NB4 (cell line): ENCODE results near the gene RNF157.

Source experiments
- DNase-seq: peaks from one replicate; pipeline ENCODE4 v3.0.0; 2010; ENCODE audit warnings: low read depth
- H3K4me3 ChIP-seq: one replicate; pipeline ENCODE4 v1.5.1; 2011; ENCODE audit warnings: mild to moderate bottlenecking, low read depth, low read length, moderate library complexity
- MYC ChIP-seq: IDR thresholded peaks from 2 replicates; pipeline ENCODE4 v1.6.1; 2011; ENCODE audit warnings: low read depth, low read length
- POLR2A ChIP-seq: IDR thresholded peaks from 2 replicates; pipeline ENCODE4 v1.6.1; 2011; ENCODE audit warnings: mild to moderate bottlenecking; ENCODE audit not compliant: insufficient read length; ENCODE audit errors: extremely low read depth
- TF ChIP-seq, protein P1 (sequence below): IDR thresholded peaks from 2 replicates; pipeline ENCODE4 v1.6.1; 2011; ENCODE audit warnings: low read depth, low read length
- TF ChIP-seq, protein P2 (sequence below): IDR thresholded peaks from one replicate; pipeline ENCODE4 v1.5.1; 2012; ENCODE audit warnings: low read depth, low read length

Gene RNF157

DNA sequence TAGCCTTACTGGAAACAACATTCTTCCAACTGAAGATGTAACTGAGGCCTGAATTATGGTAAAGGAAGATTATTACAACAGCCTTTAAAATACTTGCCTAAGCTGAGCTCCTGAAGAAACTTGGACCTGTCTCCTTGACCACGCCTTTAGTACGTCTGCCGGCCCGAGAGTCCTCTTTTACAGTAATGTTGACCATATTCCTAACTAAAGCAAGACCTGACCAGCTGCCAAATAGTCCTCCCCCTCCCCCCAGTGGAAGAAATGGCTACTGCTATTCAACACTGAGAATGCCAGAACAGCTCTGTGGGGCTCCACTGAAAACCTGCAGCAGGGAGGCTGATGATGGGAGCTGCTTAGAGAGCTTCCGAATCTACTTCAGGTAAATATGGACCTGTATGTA lies 86.7 kb downstream of the RNF157 start:
- no peak for DNase-seq
- no peak overlapping the region for H3K4me3 ChIP-seq
- TF ChIP-seq, protein P1, sequence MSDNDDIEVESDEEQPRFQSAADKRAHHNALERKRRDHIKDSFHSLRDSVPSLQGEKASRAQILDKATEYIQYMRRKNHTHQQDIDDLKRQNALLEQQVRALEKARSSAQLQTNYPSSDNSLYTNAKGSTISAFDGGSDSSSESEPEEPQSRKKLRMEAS, result no peak
- TF ChIP-seq POLR2A (no peak), MYC (no peak)
- TF ChIP-seq, protein P2, sequence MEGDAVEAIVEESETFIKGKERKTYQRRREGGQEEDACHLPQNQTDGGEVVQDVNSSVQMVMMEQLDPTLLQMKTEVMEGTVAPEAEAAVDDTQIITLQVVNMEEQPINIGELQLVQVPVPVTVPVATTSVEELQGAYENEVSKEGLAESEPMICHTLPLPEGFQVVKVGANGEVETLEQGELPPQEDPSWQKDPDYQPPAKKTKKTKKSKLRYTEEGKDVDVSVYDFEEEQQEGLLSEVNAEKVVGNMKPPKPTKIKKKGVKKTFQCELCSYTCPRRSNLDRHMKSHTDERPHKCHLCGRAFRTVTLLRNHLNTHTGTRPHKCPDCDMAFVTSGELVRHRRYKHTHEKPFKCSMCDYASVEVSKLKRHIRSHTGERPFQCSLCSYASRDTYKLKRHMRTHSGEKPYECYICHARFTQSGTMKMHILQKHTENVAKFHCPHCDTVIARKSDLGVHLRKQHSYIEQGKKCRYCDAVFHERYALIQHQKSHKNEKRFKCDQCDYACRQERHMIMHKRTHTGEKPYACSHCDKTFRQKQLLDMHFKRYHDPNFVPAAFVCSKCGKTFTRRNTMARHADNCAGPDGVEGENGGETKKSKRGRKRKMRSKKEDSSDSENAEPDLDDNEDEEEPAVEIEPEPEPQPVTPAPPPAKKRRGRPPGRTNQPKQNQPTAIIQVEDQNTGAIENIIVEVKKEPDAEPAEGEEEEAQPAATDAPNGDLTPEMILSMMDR, result no peak

DNA sequence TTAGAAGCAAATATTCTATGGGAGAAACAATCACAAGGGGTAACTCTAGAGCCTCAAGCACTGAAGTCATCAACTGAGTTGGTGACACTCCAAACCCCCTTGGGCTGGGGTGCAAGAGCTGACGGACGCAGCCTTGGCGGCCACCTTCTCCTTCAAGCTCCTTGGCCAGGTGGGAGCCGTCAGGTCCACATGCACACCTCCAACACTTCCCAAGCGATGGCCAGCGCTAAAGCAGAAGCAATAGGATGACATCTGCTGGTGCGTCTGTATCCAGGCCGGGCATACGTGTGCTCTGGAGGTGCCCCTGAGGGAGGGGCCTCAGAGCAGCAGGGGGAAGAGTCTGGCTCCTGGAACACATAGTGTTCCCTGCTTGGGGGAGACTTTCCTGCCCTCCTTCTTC lies 87.1 kb downstream of the RNF157 start:
- no peak overlapping the region for H3K4me3 ChIP-seq
- TF ChIP-seq POLR2A, result no peak
- TF ChIP-seq MYC, result no peak
- TF ChIP-seq, protein P1, result no peak
- no peak for DNase-seq

DNA sequence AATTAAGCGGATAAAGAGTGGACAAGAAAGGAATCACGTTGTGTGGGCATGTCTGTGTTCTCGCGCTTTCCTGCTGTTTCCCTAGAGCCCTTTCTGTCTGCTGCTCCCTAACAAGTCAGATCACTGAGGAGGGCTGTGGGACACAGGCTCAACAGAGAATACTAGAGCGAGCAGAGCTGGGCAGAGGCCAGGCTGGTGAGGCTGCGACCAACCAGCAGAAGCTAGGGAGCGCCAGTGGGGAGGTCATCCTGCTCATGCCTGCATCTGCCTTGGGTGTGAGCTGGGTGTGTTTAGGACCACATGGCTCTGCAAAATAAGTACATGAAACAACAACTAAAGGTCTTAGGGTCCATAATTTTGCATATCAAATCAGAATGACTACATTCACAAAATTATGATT lies 87.7 kb downstream of the RNF157 start:
- TF ChIP-seq POLR2A (no peak), MYC (no peak)
- TF ChIP-seq, protein P1, result no peak
- no peak overlapping the region for H3K4me3 ChIP-seq
- DNase-seq, result no peak

DNA sequence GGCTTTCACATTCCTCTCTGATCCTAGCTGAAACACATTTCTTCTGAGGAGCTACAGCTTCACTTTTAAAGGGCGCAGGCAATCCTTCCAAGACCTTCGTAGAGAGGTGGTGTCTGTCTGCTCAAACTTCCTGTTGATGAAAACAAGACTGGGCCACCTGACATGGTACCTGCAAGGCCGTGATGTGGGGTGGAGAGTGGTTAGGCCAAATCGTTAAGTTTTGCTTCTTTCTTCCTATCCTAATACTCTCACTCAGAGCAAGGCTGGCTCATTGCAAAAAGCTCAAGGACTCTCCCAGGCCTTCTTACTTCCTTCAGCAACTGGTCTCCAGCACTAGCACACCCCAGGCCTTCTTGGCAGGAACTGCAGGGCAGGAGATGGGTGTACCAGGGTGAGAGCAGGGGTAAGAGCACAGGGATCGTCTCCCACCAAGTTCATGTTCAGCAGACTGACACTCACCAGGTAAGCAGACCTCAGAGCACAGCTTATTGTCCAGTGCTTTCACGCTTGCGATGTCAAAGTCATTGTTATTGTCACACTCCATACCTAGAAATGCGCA lies 88.3 kb downstream of the RNF157 start:
- no peak for DNase-seq
- H3K4me3 ChIP-seq, result no peak overlapping the region
- TF ChIP-seq POLR2A (no peak), MYC (no peak)
- TF ChIP-seq, protein P1, result no peak
- TF ChIP-seq, protein P2, result no peak

DNA sequence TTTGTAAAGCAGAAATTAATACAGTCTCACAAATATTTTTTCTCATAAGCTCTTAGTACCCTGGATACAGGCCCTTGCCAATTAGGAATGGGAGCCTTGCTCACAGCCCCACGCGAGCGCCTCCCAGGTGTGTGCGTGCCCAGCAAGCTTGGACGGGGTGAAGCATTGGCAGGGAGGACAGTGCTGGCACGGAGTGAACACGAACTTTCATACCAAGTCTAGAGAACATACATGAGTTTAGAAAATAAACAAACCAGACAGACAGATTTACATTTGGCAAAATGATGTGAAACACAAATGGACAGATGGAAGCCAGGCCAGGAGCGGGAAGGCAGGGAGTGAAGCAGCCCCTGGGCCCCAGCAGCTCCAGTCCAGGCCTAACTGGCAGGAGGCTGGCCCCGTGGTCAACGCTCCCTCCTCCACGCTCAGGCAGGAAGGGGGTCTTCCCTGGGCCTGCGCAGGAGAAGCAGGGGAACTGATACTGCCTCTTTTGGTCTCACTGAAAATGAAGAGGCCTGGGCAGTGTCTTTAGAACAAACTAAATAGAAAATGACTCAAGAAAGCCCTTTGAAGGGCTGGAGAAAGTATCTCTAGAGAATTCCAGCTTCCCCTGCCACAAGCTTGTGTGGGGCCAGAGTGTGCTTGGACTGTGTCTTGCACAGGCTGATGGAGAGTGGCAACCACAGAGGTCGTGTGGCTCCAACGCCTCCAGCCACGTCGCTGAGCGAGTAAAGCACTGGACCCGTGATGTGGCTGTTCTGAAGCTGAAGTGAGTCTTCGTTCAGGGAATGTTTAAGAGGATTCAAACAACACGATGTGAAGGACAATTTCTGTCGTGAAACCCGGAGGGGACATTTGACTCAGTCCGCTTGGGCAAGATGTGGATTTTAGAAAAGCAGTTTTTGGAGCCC lies 89.3 kb downstream of the RNF157 start:
- no peak for TF ChIP-seq MYC
- no peak for TF ChIP-seq POLR2A
- no peak for DNase-seq
- no peak overlapping the region for H3K4me3 ChIP-seq

DNA sequence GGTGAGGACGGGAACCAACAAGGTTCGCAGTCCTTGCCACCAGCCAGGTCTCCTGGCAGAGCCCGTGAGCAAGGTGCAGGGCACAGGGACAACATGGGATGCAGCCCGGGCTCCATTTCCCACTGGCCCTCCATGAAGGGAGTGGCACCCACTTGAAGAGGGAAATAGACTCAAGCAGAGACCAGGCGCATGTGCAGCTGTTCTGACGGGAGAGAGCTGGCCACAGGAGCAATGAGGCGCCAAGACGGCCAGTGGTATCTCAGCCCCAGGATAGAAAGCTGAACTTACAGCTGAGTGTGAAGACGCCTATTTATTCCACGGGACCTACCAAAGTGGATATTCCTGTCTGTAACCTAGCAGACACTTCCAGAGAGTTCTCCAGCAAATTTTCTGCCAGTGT lies 91.1 kb downstream of the RNF157 start:
- H3K4me3 ChIP-seq, result no peak overlapping the region
- TF ChIP-seq POLR2A (no peak), MYC (no peak)
- TF ChIP-seq, protein P2, result no peak
- TF ChIP-seq, protein P1, result no peak
- DNase-seq, result no peak

DNA sequence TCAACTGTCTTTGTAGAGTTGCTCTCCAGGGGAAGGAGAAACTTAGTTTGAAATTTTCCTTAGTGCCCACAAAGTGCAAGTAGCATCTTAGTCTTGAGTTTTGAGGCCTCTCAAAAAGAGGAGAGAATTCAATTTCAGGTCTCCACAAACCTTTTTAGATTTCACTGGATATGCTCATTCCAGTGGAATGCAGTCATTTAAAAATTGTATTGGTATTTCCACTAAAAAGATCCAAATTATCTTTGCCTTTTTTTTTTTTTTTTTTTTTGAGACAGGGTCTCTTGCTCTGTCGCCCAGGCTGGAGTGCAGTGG lies 92.3 kb downstream of the RNF157 start:
- no peak for DNase-seq
- TF ChIP-seq, protein P1, result no peak
- TF ChIP-seq, protein P2, result no peak
- TF ChIP-seq POLR2A, result no peak
- TF ChIP-seq MYC, result no peak
- no peak overlapping the region for H3K4me3 ChIP-seq
